CD4-positive, alpha-beta T cell (primary cell): ENCODE data around the gene DPYSL4. TPM values are rescaled to one million over a fixed set of nuclear protein-coding genes. Genes with fewer than 3 reads are reported as not detected.

Source experiments
- ATAC-seq: fragments of 200-7000 bp; cut with Tn5 transposase; one replicate; pipeline ENCODE4 v1.10.0; 2022; ENCODE audit warnings: mild to moderate bottlenecking; ENCODE audit not compliant: poor library complexity
- CTCF ChIA-PET: fragments of 350-600 bp; sonication (Branson Sonifier 250); formaldehyde crosslinking; loops from one replicate; lab custom pipeline; 2021; ENCODE audit warnings: antibody characterized with exemption, inconsistent platforms; lab: Charles Lee
- POLR2A ChIA-PET: fragments of 350-600 bp; sonication (Branson Sonifier 250); formaldehyde crosslinking; loops from one replicate; lab custom pipeline; 2021; ENCODE audit warnings: antibody characterized with exemption, inconsistent platforms; lab: Charles Lee
- DNase-seq, 14 experiments: peaks; one replicate each; pipeline ENCODE4 v3.0.0-alpha.2; 2013 to 2020; ENCODE audit warnings: mixed read lengths in 2 of 14
- H3K27ac ChIP-seq, 2 donors: one replicate each; pipeline versions ENCODE4 v1.5.1 to v1.7.0; 2013; ENCODE audit warnings: low read length in 2 of 2, low read depth in 1 of 2, mild to moderate bottlenecking in 1 of 2
- H3K27me3 ChIP-seq, 2 experiments: 1 replicate in 1 of 2; 2 replicates in 1 of 2; pipeline versions ENCODE4 v1.6.1 to v1.7.0; 2013; ENCODE audit warnings: low read length in 2 of 2, control low read depth in 1 of 2, mild to moderate bottlenecking in 1 of 2, moderate library complexity in 1 of 2; ENCODE audit not compliant: insufficient read depth in 2 of 2, control insufficient read depth in 1 of 2
- H3K36me3 ChIP-seq: one replicate; pipeline ENCODE4 v1.6.1; 2013; ENCODE audit warnings: low read length, control low read depth; ENCODE audit not compliant: insufficient read depth
- H3K4me1 ChIP-seq: one replicate; pipeline ENCODE4 v1.6.1; 2013; ENCODE audit warnings: low read length, control low read depth; ENCODE audit not compliant: insufficient read depth
- H3K4me3 ChIP-seq: one replicate; pipeline ENCODE4 v1.5.1; 2013; ENCODE audit warnings: mild to moderate bottlenecking, low read length, moderate library complexity
- H3K9me3 ChIP-seq, 2 experiments: 1 replicate in 1 of 2; 2 replicates in 1 of 2; pipeline versions ENCODE4 v1.6.1 to v1.7.0; 2013; ENCODE audit warnings: low read length in 2 of 2, mild to moderate bottlenecking in 2 of 2, control low read depth in 1 of 2, moderate library complexity in 1 of 2; ENCODE audit not compliant: control insufficient read depth in 1 of 2, insufficient read depth in 1 of 2
- H3K27ac Mint-ChIP-seq: one replicate; pipeline ENCODE4 v1.8.0; 2020; ENCODE audit warnings: mixed read lengths
- H3K27me3 Mint-ChIP-seq: one replicate; pipeline ENCODE4 v1.8.0; 2021; ENCODE audit warnings: mixed read lengths
- H3K36me3 Mint-ChIP-seq: one replicate; pipeline ENCODE4 v1.8.0; 2021; ENCODE audit warnings: low read depth, mixed read lengths
- H3K4me1 Mint-ChIP-seq: one replicate; pipeline ENCODE4 v1.8.0; 2021; ENCODE audit warnings: low read depth, mixed read lengths
- H3K4me3 Mint-ChIP-seq: one replicate; pipeline ENCODE4 v1.8.0; 2020; ENCODE audit warnings: mild to moderate bottlenecking, mixed read lengths
- H3K9me3 Mint-ChIP-seq: one replicate; pipeline ENCODE4 v1.8.0; 2020; ENCODE audit warnings: mixed read lengths
- intact Hi-C, 2 experiments: fragments of 100-400 bp; cut with DNase I in 1 of 2; cut with micrococcal nuclease in 1 of 2; formaldehyde crosslinking; loops; one replicate each; pipeline versions ENCODE4 v1.15.1 to v1.9.0; 2023 to 2025; cut with DNase I, micrococcal nuclease
- total RNA-seq, 174 experiments: library from RNA in 2 of 174; stranded (reverse) in 2 of 174; gene quantifications; one replicate each; pipeline ENCODE4 v1.2.3 and lab custom pipeline; 2021 to 2026
- TF ChIP-seq, protein P1 (sequence below): fragments of 200-600 bp; IDR thresholded peaks from one replicate; pipeline ENCODE4 v1.8.0; 2022; ENCODE audit warnings: antibody characterized with exemption, mild to moderate bottlenecking

The DPYSL4 gene
- total RNA-seq, 2 experiments from 2014 or later, result 0.64 to 0.96 TPM

- H3K36me3 ChIP-seq, result no peaks in the 10 kb centered on the region
- Mint-ChIP-seq H3K36me3 (peaks cover 10% of the 10 kb centered on the region), H3K9me3 (no peaks in the 10 kb centered on the region), H3K4me3 (no peak overlapping the region), H3K27me3 (no peaks in the 10 kb centered on the region), H3K4me1 (peaks cover 4% of the 10 kb centered on the region), H3K27ac (no peak overlapping the region)
- H3K27me3 ChIP-seq, result no peaks in the 10 kb centered on the region
- TF ChIP-seq, protein P1, sequence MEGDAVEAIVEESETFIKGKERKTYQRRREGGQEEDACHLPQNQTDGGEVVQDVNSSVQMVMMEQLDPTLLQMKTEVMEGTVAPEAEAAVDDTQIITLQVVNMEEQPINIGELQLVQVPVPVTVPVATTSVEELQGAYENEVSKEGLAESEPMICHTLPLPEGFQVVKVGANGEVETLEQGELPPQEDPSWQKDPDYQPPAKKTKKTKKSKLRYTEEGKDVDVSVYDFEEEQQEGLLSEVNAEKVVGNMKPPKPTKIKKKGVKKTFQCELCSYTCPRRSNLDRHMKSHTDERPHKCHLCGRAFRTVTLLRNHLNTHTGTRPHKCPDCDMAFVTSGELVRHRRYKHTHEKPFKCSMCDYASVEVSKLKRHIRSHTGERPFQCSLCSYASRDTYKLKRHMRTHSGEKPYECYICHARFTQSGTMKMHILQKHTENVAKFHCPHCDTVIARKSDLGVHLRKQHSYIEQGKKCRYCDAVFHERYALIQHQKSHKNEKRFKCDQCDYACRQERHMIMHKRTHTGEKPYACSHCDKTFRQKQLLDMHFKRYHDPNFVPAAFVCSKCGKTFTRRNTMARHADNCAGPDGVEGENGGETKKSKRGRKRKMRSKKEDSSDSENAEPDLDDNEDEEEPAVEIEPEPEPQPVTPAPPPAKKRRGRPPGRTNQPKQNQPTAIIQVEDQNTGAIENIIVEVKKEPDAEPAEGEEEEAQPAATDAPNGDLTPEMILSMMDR, result no peak
- peaks cover 10% of the 10 kb centered on the region for H3K4me1 ChIP-seq
- POLR2A ChIA-PET, result no interaction called here
- ATAC-seq (no peak), DNase-seq (no peak)
- no peak overlapping the region for H3K4me3 ChIP-seq
- no peak overlapping the region for H3K27ac ChIP-seq
- CTCF ChIA-PET, result no interaction called here
- H3K9me3 ChIP-seq, result peaks cover 0 to 6% of the 10 kb centered on the region in 2 experiments
- intact Hi-C loops, result loop anchor here (1.0 to 5.0 kb wide), 4 partner anchors 83 to 414 kb away; partner anchors contain the start of gene STK32C (in 1 of the 2)
Measured at GRCh38 chr10:132223611-132224342, 37.0 kb downstream of the DPYSL4 start.

- intact Hi-C loops, result loop anchor here in 1 of 2 experiments (5.0 kb wide), 1 partner anchor 413 kb away; no protein-coding TSS in a partner anchor
- peaks cover 14% of the 10 kb centered on the region for H3K4me1 ChIP-seq
Measured at GRCh38 chr10:132224343-132225072, 37.8 kb downstream of the DPYSL4 start.

DNA sequence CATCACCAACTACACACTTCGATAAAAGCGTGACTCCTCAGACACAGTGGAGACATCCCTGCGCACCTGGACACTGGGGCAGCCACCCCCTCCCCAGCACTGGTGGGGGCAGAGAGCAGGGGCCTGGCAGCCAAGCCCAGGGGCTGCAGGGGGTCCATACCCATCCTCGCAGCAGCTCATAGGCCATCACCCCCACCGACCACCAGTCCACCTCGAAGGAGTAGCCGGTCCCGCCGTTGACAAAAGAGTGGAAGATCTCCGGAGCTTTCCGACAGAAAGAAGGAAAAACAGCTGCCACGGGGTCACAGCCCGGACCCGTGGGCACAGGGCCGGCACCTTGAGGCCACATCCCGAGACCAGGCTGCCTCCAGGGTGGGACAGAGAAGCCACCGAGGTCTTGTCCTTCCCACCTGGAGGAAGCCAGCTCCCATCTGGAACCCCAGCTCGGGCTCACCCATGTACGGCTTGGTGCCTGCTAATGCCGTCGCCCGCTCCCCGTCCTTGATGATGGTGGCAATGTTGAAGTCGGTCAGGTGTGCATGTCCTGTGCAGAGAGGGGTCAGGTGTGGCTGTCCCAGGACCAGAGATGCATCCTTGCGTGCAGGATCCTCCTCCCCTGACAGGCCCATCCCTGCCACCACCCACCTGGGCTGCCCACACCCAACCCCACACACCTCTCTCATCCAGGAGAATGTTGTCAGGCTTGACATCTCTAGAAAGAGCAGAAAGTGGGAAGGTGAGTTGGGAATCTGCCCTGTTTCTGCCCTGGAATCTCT lies 38.5 kb downstream of the DPYSL4 start:
- peaks cover 21% of the 10 kb centered on the region for H3K4me1 ChIP-seq
- no peaks in the 10 kb centered on the region for H3K27me3 ChIP-seq
- Mint-ChIP-seq H3K36me3 (peaks cover 5% of the 10 kb centered on the region), H3K9me3 (no peaks in the 10 kb centered on the region), H3K27ac (no peak overlapping the region), H3K4me1 (peaks cover 17% of the 10 kb centered on the region), H3K4me3 (no peak overlapping the region), H3K27me3 (no peaks in the 10 kb centered on the region)
- no peak for ATAC-seq
- no peak overlapping the region for H3K4me3 ChIP-seq
- ChIA-PET CTCF (no interaction called here), POLR2A (no interaction called here)
- intact Hi-C loops, result no loop called here
- no peaks in the 10 kb centered on the region for H3K9me3 ChIP-seq
- H3K36me3 ChIP-seq, result no peaks in the 10 kb centered on the region
- TF ChIP-seq, protein P1, result no peak
- no peak overlapping the region for H3K27ac ChIP-seq
- DNase-seq, result no peak

More at GRCh38 chr10:132224343-132225072, 37.8 kb downstream of the DPYSL4 start:
- Mint-ChIP-seq H3K4me1 (peaks cover 11% of the 10 kb centered on the region), H3K36me3 (peaks cover 5% of the 10 kb centered on the region), H3K4me3 (no peak overlapping the region), H3K9me3 (no peaks in the 10 kb centered on the region), H3K27me3 (no peaks in the 10 kb centered on the region), H3K27ac (no peak overlapping the region)
- Histone ChIP-seq H3K27ac (no peak overlapping the region), H3K9me3 (peaks cover 0 to 1% of the 10 kb centered on the region in 2 experiments), H3K36me3 (no peaks in the 10 kb centered on the region), H3K27me3 (no peaks in the 10 kb centered on the region), H3K4me3 (no peak overlapping the region)
- ChIA-PET CTCF (no interaction called here), POLR2A (no interaction called here)
- DNase-seq (no peak), ATAC-seq (no peak)
- TF ChIP-seq, protein P1, result no peak
